Muscle layer of colon (tissue), 2 donors: ENCODE results near the gene RTRAF.

ENCODE experiments used
- H3K27ac ChIP-seq: one replicate; pipeline ENCODE4 v1.7.0; 2013; ENCODE audit warnings: low read depth, mild to moderate bottlenecking, low read length, moderate library complexity
- H3K27me3 ChIP-seq, 2 donors: one replicate each; pipeline ENCODE4 v1.7.0; 2013; ENCODE audit warnings: low read length in 2 of 2, mild to moderate bottlenecking in 2 of 2; ENCODE audit not compliant: insufficient read depth in 2 of 2, control insufficient read depth in 1 of 2
- H3K36me3 ChIP-seq: one replicate; pipeline ENCODE4 v1.7.0; 2013; ENCODE audit warnings: mild to moderate bottlenecking, low read length; ENCODE audit not compliant: insufficient read depth
- H3K4me1 ChIP-seq: one replicate; pipeline ENCODE4 v1.7.0; 2013; ENCODE audit warnings: mild to moderate bottlenecking, low read length; ENCODE audit not compliant: insufficient read depth
- H3K4me3 ChIP-seq, 2 donors: one replicate each; pipeline ENCODE4 v1.7.0; 2013; ENCODE audit warnings: low read length in 2 of 2, low read depth in 1 of 2, mild to moderate bottlenecking in 1 of 2, moderate library complexity in 1 of 2
- H3K9ac ChIP-seq: one replicate; pipeline ENCODE4 v1.7.0; 2013; ENCODE audit warnings: low read length
- H3K9me3 ChIP-seq: one replicate; pipeline ENCODE4 v1.7.0; 2013; ENCODE audit warnings: mild to moderate bottlenecking, low read length
- donor health status: abdominal sarcoma.
- donor health status: Adenocarcinoma of cecum.

Gene RTRAF

GRCh38 chr14:52021957-52022600 is 32.7 kb downstream of the RTRAF start:
- Histone ChIP-seq H3K27ac (no peak overlapping the region), H3K36me3 (peaks cover 44% of the 10 kb centered on the region), H3K9me3 (no peaks in the 10 kb centered on the region)

GRCh38 chr14:52023518-52023917 is 34.2 kb downstream of the RTRAF start:
- no peak overlapping the region for H3K9ac ChIP-seq
- no peak overlapping the region for H3K4me3 ChIP-seq
- H3K27me3 ChIP-seq: no peaks in the 10 kb centered on the region
- peaks cover 37% of the 10 kb centered on the region for H3K36me3 ChIP-seq
- peaks cover 6% of the 10 kb centered on the region for H3K4me1 ChIP-seq
- H3K9me3 ChIP-seq: no peaks in the 10 kb centered on the region
- no peak overlapping the region for H3K27ac ChIP-seq

More at GRCh38 chr14:52021957-52022600, 32.7 kb downstream of the RTRAF start:
- no peak overlapping the region for H3K9ac ChIP-seq
- H3K4me3 ChIP-seq: no peak overlapping the region
- peaks cover 6% of the 10 kb centered on the region for H3K4me1 ChIP-seq
- H3K27me3 ChIP-seq: no peaks in the 10 kb centered on the region

GRCh38 chr14:52025310-52025709 is 36.0 kb downstream of the RTRAF start:
- peaks cover 28% of the 10 kb centered on the region for H3K36me3 ChIP-seq
- peaks cover 6% of the 10 kb centered on the region for H3K4me1 ChIP-seq
- no peak overlapping the region for H3K4me3 ChIP-seq
- H3K27ac ChIP-seq: no peak overlapping the region
- no peak overlapping the region for H3K9ac ChIP-seq
- H3K27me3 ChIP-seq: no peaks in the 10 kb centered on the region
- H3K9me3 ChIP-seq: no peaks in the 10 kb centered on the region

- Histone ChIP-seq H3K36me3 (peaks cover 28% of the 10 kb centered on the region), H3K9ac (no peak overlapping the region), H3K4me3 (no peak overlapping the region), H3K4me1 (peaks cover 6% of the 10 kb centered on the region), H3K27me3 (no peaks in the 10 kb centered on the region), H3K9me3 (no peaks in the 10 kb centered on the region), H3K27ac (no peak overlapping the region)
Measured at GRCh38 chr14:52026017-52026660, 36.8 kb downstream of the RTRAF start.

GRCh38 chr14:52026901-52027300 is 37.6 kb downstream of the RTRAF start:
- Histone ChIP-seq H3K4me1 (peaks cover 14% of the 10 kb centered on the region), H3K9ac (no peak overlapping the region), H3K9me3 (no peaks in the 10 kb centered on the region), H3K4me3 (no peak overlapping the region), H3K36me3 (peaks cover 28% of the 10 kb centered on the region), H3K27ac (no peak overlapping the region), H3K27me3 (no peaks in the 10 kb centered on the region)

DNA sequence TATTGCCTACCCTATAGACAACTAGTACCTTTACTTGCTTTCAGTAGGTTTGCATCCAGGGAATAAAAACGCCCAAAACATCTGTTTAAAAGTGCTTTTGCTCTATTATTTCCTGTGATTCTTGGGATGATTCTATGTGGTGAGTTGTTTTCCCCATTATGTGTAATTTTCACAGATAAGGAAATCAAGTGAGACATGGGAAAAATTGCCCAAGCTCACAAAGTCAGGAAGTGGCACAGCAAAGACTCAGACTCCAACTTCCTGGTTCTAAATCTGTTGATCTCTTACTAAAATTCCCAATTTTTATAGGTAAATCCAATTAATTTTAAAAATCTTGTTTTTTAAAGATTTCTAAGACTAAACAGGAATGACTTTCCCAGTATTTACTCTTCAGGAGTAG is 40.5 kb downstream of the RTRAF start:
- Histone ChIP-seq H3K9ac (no peak overlapping the region), H3K27me3 (no peaks in the 10 kb centered on the region), H3K36me3 (peaks cover 28% of the 10 kb centered on the region), H3K4me3 (no peak overlapping the region), H3K9me3 (no peaks in the 10 kb centered on the region), H3K4me1 (peaks cover 17% of the 10 kb centered on the region), H3K27ac (no peak overlapping the region)

GRCh38 chr14:52031781-52032180 is 42.4 kb downstream of the RTRAF start:
- Histone ChIP-seq H3K4me1 (peaks cover 17% of the 10 kb centered on the region), H3K36me3 (peaks cover 30% of the 10 kb centered on the region), H3K4me3 (peak overlapping the region in 1 of 2 donors; percentile 29), H3K9ac (no peak overlapping the region), H3K9me3 (no peaks in the 10 kb centered on the region), H3K27ac (no peak overlapping the region), H3K27me3 (no peaks in the 10 kb centered on the region)

DNA sequence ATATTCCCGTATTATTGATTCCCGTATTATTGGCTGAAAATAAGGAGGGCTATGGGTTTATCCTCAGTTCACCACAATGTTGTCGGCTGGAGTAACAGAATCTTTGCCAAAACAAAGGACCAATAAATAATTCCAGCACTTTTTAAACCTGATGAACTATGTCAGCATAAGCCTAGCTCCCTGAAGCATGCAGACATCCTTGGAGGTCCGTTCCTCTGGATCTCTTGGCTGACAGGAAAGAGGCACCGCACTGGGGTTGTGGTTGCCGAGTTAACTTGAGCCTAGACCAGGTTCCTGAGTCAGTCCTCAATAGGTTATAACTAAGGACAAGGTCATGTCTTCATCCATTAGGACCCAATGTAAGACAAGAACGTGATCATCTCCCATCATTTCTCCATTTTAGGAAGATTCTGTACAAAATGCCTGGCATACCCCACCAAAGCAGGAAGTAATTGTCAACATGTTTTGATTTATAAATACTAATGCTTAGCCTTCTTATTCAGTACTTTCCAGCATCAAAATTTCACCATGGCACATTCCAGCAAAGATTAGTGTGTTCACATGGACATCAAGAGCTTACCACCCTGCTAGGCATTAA is 43.0 kb downstream of the RTRAF start:
- H3K4me1 ChIP-seq: peaks cover 17% of the 10 kb centered on the region
- H3K4me3 ChIP-seq: peak overlapping the region in 1 of 2 donors; percentile 29
- peaks cover 31% of the 10 kb centered on the region for H3K36me3 ChIP-seq
- H3K27ac ChIP-seq: no peak overlapping the region
- H3K9me3 ChIP-seq: no peaks in the 10 kb centered on the region
- no peaks in the 10 kb centered on the region for H3K27me3 ChIP-seq
- no peak overlapping the region for H3K9ac ChIP-seq

DNA sequence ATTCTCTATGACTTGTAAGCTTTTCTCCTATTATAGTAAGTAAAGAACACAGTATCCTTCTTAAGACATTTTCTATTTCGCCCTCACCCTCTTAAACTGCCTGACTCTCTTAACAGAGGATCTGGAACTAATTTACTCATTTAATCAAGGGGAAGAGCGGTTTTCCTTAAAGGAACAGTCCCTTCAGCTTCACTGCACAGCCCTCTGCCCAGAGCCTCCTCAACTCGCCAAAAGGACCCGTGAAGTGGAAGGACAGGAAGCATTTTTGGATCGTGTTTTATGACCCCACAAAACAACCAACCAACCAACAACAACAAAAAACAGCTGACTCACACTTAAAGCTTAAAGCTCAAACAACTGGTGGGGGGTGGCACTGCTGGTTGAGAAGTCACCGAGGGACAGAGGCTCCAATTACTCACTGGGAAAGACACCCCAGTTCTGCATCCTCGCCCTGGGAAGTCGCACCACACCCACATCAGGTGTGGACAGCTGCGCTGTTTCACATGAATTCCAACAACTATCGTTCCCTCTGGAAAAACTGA is 43.8 kb downstream of the RTRAF start:
- Histone ChIP-seq H3K27me3 (no peaks in the 10 kb centered on the region), H3K9me3 (no peaks in the 10 kb centered on the region), H3K9ac (no peak overlapping the region), H3K27ac (no peak overlapping the region), H3K4me3 (no peak overlapping the region), H3K4me1 (peaks cover 17% of the 10 kb centered on the region), H3K36me3 (peaks cover 39% of the 10 kb centered on the region)

DNA sequence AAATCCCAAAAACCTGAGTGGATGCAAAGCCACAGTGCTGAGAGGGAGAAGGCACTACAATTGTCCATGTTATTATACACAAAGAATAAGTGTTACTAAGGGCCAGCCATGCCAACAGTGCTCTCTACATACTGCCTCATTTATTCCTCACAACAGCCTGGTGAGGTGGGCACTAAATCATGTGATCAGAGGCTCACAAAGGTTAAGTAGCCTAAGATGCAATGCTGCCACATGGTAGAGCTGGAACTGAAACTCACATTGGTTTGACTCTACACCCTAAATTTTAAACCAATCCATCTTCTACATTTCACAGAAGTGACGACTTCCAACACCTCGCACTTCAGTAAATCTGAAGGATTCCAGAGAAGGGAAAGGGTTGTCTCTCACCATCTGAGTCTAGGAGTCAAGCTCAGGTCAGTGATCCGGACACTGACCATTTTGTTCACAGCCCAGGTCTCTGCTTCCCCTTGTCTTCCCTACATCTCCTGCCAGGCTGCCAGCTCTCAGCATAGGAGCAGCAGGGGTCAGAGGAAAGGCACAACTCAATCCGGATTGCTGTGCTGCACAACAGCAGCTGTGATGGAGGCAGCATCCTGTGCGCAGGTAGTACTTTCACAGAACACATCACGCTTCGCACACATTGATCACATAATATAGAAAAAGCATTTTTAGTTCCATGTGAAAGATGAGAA is 49.9 kb downstream of the RTRAF start:
- H3K36me3 ChIP-seq: peaks cover 67% of the 10 kb centered on the region
- H3K4me3 ChIP-seq: no peak overlapping the region
- H3K27me3 ChIP-seq: no peaks in the 10 kb centered on the region
- H3K9ac ChIP-seq: no peak overlapping the region
- H3K9me3 ChIP-seq: no peaks in the 10 kb centered on the region
- peaks cover 27% of the 10 kb centered on the region for H3K4me1 ChIP-seq
- H3K27ac ChIP-seq: no peak overlapping the region

DNA sequence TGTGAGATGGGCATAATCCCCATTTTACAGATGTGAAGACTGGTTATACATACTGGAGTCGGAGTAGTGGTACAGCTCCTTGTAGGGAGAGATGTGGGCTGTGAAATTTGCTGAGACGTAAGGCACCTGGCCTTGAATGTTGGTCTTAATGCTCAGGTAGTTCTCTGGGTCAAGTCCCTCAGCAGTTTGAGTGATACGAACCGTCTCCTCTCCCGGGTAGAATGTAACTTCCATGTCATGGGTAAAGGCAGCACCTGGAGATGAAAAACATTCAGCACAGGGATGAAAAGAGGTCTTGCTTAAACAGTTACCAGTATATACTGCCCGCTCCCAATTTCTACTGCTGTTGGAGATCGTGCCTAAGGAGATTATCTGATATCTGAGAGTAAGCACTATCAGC is 51.3 kb downstream of the RTRAF start:
- Histone ChIP-seq H3K9me3 (no peaks in the 10 kb centered on the region), H3K4me3 (no peak overlapping the region), H3K27ac (no peak overlapping the region), H3K36me3 (peaks cover 62% of the 10 kb centered on the region), H3K4me1 (peaks cover 39% of the 10 kb centered on the region), H3K9ac (no peak overlapping the region), H3K27me3 (no peaks in the 10 kb centered on the region)
